GM18507 (cell line): ENCODE results near the gene SERPINA10.
"Not testable (repeated sequence)": the region's sequence is repeated elsewhere in the genome, so short reads cannot be mapped to it uniquely, and the experiment has no call there.

ENCODE experiments used
- DNase-seq: peaks from one replicate; pipeline ENCODE4 v3.0.0; 2011; ENCODE audit warnings: low read depth; ENCODE audit not compliant: insufficient read length; ENCODE audit errors: extremely low spot score
- FAIRE-seq: peaks from 2 replicates; lab custom pipeline; 2011; peaks lifted over from hg19 to GRCh38; lab: Jason Lieb, UNC

The SERPINA10 gene

DNA sequence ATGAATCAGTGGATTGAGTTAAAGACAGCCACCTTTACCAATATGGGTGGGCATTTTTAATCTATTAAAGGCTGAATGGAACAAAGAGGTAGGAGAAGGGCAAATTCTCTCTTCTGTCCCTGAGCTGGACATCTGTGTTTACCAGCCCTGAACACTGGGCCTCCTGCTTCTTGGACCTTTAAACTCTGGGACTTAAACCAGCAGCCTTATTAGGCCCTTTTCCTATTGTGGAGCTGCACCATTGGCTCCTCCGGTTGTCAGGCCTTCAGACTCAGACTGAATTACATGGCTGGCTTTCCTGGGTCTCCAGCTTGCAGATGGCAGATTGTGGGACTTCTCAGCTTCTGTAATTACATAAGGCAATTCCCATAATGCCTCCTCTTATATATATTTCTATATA lies 23.6 kb upstream of the SERPINA10 start:
- no peak for DNase-seq

DNA sequence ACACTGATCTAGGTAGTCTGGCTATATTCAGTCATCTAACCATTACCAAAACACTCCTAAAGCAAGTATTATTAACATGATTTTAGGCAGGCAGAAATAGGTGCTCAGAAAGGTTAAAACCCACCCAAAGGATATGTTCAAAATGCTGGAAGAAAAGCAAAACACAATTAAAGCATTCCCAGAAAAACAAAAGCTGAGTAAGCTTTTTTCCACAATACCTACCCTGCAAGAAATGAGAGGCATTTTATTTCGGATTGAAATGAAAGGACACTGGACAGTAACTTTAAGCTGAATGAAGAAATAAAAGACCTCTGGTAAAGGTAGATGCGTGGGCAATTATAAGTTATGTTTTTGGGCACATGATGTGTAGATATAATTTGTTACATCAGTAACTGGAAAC lies 21.8 kb upstream of the SERPINA10 start:
- DNase-seq (no peak), FAIRE-seq (no peak)

More for the DNA sequence above, 23.6 kb upstream of the SERPINA10 start:
- no peak for FAIRE-seq

DNA sequence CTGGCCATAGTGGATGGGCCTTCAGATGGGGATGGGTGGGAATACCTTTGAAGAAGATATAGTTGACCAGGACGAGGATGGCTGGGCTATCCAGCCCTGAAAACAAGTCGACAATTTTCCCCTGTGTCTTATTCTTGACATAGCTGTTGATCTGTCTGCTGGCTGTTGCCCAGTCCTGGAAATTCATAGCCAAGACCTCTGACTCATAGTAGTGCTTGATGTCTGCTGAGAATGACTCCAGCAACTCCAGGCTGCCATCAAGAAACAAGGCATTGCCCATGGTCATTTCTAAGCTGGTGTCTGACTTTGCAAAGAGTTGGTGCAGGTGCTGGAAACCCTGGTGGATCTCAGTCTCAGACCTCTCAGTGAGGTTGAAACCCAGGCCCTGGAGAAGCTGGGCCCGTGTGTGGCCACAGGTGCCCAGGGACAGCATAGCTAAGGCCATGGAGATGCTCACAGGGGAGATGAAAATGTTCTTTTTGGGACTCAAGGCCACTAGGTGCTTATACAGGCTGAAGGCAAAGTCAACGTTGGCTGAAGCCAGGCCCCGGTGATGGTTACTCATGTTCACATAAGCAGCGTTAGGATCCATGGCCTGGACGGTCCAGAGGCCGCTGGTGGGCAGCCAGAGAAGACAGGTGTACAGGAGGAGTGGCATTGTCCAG lies 21.1 kb upstream of the SERPINA10 start:
- FAIRE-seq, result no peak
- DNase-seq, result no peak

DNA sequence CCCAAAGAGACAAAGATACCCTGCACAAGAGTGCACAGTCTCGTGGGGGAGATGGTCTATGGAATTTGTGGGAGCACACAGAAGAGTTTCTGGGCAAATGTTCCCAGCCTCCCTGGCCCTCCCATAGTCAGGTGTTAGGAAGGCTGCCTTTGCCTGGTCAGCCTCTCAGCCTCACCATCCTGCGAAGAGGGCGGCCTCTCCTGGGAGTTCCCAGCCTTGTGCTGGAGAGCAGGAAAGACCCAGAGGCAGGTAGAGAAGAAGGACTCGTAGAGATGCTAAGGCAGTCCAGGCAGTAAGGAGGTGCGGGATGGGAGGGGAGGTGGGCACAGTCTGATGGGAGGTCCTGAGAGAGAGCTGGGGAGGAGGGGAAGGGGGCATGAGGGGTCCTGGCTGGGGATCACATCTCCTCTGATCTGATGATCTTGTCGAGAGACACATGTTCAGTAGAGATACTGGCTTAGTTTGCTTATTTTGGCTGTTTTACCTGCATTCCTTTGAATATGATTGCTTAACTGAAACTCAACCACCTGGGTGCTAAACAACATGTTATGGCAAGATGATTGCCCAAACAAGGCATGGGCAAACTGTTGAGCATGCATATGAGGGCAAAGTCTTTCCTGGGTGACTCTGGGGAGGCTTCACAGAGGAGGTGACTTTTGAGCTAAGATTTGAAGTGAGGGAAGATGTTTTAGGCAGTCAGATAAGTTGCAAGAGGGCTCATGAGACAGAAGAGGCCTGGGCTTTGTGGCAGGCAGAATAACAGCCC lies 19.6 kb upstream of the SERPINA10 start:
- FAIRE-seq (no peak), DNase-seq (no peak)

DNA sequence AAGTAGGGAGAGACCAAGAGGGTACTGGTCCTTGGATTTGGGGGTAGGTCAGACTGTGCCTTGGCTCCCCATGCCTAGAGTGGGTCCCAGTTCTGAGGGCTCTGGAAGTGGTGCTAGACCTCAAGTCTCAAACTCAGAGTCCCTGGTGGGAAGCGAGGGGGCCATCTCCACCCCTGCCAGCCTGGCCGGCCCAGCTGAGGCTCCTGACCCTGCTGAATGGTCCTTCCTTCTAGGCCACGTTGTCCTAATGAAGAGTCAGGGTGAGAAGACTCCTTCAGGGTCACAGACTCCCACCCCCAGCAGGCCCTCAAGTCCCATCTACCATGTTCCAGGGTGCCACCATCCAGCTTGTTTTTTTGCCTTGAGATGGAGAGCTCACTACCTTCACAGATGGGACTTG lies 17.2 kb upstream of the SERPINA10 start:
- FAIRE-seq (no peak), DNase-seq (no peak)

DNA sequence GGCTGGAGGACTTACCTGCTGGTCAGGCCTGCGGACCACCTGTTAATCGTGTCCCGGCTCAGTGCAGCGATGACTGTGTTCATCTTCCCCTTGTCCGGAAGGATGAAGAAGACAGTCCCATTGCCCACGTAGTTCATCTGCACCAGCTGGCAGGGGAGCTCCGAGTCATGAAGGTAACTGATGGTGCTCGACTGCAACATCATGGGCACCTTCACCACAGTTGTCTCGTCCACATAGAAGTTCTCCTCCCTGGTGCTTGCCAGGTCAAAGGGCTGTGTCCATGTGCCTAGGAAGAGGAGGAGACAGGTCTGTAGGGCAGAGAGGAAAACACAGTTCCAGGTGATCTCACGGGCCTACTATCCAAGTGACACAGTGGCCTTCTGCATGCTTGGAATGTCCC lies 16.7 kb upstream of the SERPINA10 start:
- no peak for FAIRE-seq
- DNase-seq, result no peak

DNA sequence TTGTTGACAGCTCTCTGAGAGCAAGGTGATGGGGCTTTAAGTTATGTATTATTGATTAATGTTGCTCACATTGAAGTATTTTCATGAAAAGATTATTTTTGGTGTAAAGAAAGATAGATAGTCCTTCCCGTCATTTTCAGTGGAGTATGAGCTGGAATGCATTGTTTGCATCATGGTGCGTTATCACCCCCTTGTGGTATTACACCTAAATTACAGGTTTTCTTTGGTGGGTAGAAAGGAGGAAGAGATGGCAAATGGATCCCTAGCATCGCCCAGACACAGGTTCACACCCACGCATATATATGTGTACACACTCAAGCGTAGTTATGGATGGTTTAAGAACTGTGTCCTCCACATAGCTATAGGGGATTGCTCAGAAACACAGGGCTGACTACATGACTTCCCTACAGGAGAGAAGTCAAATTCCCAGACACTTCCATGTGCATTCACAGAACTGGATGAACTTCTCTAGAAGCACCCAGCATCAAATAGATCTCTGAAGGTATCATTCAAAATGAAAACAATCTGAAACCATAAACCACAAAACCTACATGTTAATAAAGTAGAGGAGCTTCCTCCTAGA lies 14.4 kb upstream of the SERPINA10 start:
- FAIRE-seq (peak; percentile 21), DNase-seq (no peak)

DNA sequence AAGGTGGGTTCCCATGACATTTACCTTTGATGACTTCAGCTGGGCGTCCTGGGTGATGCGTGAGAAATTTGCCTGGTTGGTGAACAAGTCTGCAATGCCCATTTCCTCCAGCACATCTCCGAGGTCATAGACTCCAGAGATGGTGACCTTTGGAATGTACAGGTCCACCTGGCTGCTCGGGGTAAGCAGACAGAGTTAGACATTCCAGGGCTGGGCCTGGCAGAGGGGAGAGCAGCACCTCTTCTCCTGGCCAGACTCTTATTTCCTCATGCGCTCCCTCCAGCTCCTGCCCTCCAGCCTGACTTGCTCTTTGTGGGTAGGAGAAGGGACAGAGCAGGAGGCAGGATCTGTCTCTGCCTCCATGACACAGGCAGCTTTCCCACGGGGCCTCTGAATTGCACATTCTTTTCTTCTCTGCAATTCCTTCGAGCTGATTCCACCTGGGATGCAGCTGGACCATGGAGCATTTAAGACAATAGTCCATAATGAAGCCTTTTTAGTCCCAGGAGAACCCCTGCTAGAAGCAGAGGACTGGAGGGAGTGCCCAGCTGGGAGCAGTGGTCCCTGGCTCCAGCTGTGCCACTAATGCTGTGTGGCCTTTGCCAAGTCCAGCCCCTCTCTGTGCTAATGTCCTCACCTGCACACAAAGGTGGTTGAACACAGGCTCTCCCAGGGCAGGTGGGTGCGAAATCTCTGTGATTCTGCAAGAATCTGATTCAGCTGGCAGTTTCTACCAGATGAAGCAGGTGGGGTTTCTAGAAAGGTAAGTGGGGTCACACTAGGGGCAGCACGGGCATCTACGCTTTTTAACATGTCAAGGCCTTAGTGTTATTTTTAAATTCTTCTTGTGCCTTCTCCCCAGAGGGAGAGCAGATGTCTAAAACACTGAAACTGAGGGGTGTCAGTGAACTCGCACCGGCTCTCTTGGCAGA lies 13.2 kb upstream of the SERPINA10 start:
- DNase-seq (no peak), FAIRE-seq (no peak)

DNA sequence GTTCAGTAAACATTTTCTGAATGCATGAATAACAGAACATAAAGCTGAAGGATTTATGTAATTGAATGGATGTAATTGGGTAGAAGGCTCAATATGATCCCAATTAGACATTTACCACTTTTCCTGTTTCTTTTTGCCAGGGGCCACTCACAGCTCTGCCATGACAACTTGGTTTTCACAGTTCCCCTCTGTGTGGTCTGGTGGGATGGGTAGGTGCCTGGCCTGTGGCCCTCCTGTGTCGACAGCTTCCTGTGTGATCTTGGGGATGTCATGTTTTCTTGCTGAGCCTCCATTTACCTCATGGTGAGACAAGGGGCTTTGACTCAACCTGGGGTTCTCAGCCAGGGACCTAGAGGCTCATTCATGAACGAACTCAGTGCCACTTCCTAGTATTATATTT lies 12.6 kb upstream of the SERPINA10 start:
- FAIRE-seq (no peak), DNase-seq (no peak)

DNA sequence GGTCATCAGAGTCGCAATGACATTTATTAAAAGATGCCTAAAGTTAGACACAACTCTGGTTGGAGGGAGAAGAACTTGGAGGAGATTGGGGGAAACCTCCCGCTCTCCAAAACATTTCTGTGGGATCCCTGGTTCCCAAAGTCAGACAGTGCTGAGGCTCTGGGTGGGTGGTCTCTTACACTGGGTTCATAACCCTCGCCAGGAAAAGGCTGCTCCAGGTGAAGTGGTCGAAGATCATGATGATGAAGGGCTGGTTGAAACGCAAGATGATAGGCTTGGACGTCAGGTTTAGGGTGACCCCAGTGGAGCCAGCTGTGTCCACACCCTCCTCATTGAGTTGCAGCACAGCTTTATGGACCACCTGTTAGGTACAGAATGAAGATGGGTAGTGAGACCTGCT lies 11.2 kb upstream of the SERPINA10 start:
- DNase-seq, result no peak
- FAIRE-seq, result no peak

DNA sequence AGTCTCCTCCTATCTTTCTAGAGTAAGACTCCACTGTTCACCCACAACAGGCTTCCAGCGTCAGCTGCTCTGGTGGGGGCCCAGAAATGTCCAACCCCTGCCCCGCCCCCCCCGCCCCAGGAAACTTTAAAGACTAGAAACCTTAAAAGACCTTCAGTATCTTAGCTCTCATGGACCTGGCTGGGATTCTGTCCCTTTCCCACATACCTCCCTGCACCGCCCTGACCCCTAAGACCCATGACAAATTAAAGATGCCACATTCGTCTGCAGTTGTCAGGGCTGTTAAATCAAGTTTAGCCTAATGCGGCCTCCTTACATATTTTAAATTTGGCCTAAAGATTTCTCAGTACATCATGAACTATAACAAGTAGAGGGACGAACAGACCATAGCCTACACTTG lies 10.0 kb upstream of the SERPINA10 start:
- FAIRE-seq (no peak), DNase-seq (no peak)

DNA sequence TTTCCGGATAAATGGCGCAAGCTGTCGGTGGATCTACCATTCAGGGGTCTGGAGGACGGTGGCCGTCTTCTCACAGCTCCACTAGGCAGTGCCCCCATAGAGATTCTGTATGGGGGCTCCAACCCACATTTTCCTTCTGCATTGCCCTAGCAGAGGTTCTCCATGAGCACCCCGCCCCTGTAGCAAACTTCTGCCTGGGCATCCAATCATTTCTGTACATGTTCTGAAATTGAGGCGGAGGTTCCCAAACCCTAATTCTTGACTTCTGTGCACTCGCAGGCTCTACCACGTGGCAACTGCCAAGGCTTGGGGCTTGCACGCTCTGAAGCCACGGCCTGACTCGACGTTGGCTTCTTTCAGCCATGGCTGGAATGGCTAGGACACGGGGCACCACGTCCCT lies 5.1 kb upstream of the SERPINA10 start:
- FAIRE-seq (no peak), DNase-seq (no peak)

DNA sequence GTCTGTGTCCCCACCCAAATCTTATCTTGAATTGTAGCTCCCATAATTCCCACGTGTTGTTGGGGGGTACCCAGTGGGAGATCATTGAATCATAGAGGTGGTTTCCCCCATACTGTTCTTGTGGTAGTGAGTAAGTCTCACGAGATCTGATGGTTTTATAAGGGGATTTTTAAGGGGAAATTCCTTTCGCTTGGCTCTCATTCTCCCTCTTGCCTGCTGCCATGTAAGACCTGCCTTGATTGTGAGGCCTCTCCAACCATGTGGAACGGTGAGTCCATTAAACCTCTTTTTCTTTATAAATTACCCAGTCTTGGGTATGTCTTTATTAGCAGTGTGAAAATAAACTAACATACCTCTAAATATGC lies 3.1 kb upstream of the SERPINA10 start:
- not testable (repeated sequence) for FAIRE-seq, DNase-seq

DNA sequence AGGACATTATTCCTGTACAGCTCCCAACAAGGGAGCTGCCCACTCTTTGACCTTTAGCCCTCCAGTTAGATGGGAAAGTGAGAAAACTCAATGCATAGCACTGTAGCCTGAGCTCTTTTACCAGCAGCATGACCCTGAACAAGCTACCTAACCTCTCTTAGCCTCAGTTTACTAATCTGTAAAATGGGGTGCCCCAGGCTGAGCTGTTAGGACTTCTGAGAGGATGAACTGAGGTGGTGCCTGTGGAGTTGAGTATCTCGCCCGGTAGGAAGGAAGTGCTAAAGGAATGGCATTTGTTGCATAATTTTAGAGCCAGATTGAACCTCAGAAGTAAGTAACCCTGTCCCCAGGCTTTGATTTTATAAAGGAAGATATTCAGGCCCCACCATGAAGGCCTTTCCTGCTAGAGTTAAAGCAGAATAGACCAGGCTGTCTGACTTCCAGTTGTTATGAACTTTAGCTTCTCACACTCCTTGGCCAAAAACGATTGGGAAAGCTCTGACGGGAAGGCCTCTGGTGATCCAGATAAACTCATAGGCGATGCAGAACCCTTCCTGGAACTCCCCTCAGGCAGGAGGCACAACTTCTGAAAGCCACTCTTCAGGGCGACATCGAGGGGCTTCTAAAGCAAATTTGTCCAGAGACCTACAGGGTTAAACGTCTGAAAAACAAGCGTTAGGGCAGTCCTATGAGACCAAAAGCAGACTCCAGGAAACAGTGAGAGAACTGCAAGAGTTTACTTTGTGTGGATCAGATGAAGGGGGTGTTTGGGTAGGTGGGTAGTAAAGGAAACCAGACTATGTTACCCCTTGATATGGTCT lies 2.5 kb upstream of the SERPINA10 start:
- DNase-seq (no peak), FAIRE-seq (no peak)

DNA sequence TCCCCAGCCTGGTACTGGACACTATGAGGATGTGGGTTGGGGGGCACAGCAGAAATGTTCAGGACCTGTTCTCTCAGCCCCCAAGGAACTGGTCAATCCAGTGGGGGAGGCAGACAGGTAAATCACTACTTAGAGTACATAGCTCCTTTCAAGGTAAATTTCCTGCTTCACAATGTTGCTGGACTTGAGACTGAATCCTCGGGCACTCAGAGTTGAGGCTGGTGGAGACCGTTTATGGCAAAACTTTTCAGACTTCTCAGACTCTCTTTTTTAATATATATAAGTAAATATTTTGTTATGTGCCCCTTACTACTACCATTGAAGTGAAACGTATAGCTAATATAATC lies 483 bp upstream of the SERPINA10 start:
- no peak for FAIRE-seq
- no peak for DNase-seq

DNA sequence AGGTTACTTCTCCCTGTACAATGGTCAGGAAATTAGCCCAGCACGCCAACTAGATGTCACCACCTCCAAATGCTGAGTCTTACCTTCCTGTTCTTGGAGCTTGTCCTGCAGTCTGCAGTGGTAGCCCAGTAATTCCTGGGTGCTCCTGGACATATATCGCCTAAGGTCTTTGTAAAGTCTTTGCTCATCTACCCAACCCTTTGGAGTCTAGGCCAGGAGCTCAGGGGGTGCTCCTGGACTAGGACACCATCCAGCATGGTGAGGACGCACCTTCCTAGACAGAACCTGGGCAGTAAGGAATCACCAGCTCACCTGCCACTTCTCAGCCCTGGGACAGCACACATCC lies 569 bp downstream of the SERPINA10 start:
- DNase-seq (no peak), FAIRE-seq (no peak)

DNA sequence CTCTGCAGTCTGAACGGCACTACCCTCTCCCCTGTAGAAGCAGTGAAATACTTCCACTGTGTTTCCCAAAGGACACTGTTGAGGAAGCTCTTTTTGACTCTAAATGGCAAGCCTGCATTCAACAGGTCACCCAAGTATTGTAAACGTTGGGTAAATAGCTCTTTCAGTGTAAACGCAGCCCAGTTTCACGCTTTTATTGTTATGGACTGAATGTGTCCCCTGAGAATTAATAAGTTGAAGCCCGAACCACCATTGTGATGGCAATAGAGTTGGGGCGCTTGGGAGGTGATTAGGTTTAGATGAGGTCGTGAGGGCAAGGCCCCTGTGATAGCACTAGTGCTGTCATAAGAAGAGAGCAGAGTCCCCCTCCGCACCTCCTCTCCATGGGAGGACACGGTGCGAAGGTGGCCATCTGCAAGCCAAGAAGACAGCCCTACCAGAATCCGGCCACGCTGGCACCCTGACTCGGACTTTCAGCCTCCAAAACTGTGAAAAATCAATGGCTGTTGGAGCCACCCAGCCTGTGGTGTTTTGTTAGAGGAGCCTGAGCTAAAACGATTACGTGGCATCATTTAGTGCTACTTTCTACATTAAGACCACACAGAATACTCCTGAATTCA lies 1.1 kb downstream of the SERPINA10 start:
- FAIRE-seq (no peak), DNase-seq (no peak)

DNA sequence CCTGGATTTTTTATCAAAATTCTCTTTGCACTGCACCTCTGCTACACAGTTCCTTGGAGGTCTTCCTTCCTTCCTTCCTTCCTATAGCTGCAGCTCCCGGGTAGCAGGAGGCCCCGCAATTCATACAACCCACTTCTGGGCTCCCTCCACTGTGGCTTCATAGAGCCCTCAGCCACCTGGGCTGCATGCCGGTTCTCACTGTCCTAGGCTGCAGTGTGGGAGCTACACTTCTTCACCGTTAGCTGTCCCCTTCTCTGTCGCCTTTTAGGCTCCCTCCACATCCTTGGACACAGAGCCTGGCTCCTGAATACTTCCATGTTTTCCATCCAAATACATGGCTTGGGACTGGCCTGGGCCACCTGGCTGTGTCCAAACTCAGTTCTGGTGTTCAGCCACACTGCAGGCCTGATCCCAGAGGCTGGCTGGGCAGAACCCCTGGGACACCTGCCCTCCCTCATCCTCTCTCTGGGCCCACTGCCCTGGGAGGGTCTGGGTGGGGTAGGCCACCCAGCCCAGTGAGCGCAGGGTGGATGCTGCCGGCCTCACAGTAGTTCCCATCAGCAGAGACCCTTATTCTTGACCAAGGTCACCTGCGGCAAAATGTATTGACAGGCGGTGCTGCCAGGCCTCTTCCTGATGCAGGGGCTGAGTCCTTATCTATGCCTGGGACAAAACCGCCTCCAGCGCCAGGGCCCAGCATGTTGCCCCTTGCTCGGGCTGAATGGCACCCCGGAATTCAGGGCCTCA lies 1.7 kb downstream of the SERPINA10 start:
- FAIRE-seq, result no peak
- no peak for DNase-seq
